Psoas muscle (tissue), 8 donors: ENCODE data around the gene MCTP2. TPM values are rescaled to one million over a fixed set of nuclear protein-coding genes. Genes with fewer than 3 reads are reported as not detected.

Source experiments
- ATAC-seq, 4 donors: fragments of 200-7000 bp; cut with Tn5 transposase; one replicate each; pipeline ENCODE4 v1.9.1; 2020; ENCODE audit warnings: moderate library complexity in 3 of 4, mild to moderate bottlenecking in 2 of 4
- DNase-seq, 2 donors: peaks; one replicate each; pipeline ENCODE4 v3.0.0-alpha.2; 2020
- H3K27ac ChIP-seq: fragments of 200-600 bp; one replicate; pipeline ENCODE4 v1.8.0; 2022
- H3K27me3 ChIP-seq, 3 donors: fragments of 200-600 bp in 1 of 3; one replicate each; pipeline versions ENCODE4 v1.6.1 to v1.8.0; 2013 to 2022; ENCODE audit warnings: low read length in 2 of 3, mild to moderate bottlenecking in 2 of 3, moderate library complexity in 1 of 3; ENCODE audit not compliant: insufficient read depth in 3 of 3
- H3K36me3 ChIP-seq, 2 donors: fragments of 200-600 bp in 1 of 2; one replicate each; pipeline versions ENCODE4 v1.6.1 to v1.8.0; 2013 to 2022; ENCODE audit warnings: low read depth in 1 of 2, mild to moderate bottlenecking in 1 of 2, moderate library complexity in 1 of 2; ENCODE audit not compliant: insufficient read depth in 1 of 2
- H3K4me1 ChIP-seq: fragments of 200-600 bp; one replicate; pipeline ENCODE4 v1.8.0; 2022
- H3K4me3 ChIP-seq: fragments of 200-600 bp; one replicate; pipeline ENCODE4 v1.8.0; 2022; ENCODE audit warnings: mild to moderate bottlenecking
- H3K9me3 ChIP-seq: fragments of 200-600 bp; one replicate; pipeline ENCODE4 v1.8.0; 2022
- WGBS, 3 donors: extraction: QIAGEN DNeasy Blood & Tissue Kit; methylation state at CpG; one replicate each; pipeline versions ENCODE4 v1.1.6 to v1.1.7; 2013; 5-methylcytosine and 5-hydroxymethylcytosine counted together
- intact Hi-C, 2 donors: fragments of 100-400 bp; cut with DNase I; formaldehyde crosslinking; loops; one replicate each; pipeline versions ENCODE4 v1.11.0 to v1.14.2; 2022
- polyA plus RNA-seq, 3 donors: library from polyadenylated mRNA; stranded (reverse); fragments of 200-250 nt; gene quantifications; one replicate each; pipeline ENCODE4 v1.2.3, GENCODE V29; 2013
- total RNA-seq, 4 donors: library from RNA; stranded (reverse); fragmentation: NEBNext Ultra II Directional in 2 of 4; extraction: Animal tissue kit (Norgen Biotek cat#: 25700) in 2 of 4; gene quantifications; one replicate each; pipeline versions ENCODE4 v1.2.1 to v1.2.4, GENCODE V29; 2021 to 2023
- TF ChIP-seq, protein P1 (sequence below): fragments of 200-600 bp; IDR thresholded peaks from one replicate; pipeline ENCODE4 v1.8.0; 2022; ENCODE audit warnings: antibody characterized with exemption
- donor health status: healthy with polysubstance abuse.
- donor health status: DM: no; HTN: no; CAD: no; lungs with moderate emphysema.
- donor health status: Bipolar disorder and iron deficiency.
- donor health status: healthy.
- donor health status: DM: yes; HTN: yes; CAD: no.
- donor health status: DM: no; HTN: no; CAD: no.
- donor health status: DM: no; HTN: no; CAD: no.
- donor health status: DM: yes; HTN: yes; CAD: no.

The MCTP2 gene
- total and polyA plus RNA-seq, 7 donors: 0.01 to 1.1 (median 0.33) TPM; not detected in 1

DNA sequence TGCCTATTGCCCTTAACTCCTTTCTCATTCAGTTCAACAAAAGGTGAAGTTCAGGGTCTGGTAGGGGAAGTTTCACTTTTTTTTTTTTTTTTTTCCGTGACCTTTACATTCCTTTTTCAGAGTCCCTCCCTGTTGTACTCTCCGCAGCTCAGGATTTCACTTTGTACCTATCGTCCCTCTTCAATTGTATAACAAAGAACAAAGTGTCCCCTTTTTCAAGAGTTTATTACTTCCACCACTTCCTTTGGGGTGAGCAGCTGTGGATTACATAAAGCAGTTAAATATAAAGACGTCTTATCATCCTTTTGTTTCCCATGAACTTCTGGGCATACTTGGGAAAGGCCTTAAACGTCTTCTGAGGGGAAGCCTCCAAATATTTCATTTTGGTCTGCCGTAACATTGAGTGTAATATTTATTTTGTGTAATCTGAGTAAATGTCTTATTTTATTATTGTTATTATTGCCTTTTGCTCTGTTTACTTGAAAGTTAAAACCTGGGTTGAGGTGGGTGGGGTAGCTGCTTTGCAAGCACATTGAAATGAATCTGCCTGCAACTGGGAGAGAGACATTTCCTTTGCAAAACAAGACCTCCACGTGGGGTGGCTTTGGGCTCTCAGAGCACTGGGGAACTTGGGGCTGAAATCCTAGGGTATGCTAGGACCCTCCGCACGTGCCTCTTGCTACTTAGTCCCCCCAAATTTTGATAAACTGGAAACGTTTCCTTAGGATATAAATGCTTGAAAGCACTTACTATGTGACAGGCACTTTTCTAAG is 169.4 kb downstream of the MCTP2 start:
- H3K4me1 ChIP-seq: no peaks in the 10 kb centered on the region
- no peaks in the 10 kb centered on the region for H3K27me3 ChIP-seq
- intact Hi-C loops: no loop called here
- DNase-seq: no peak
- no peak overlapping the region for H3K4me3 ChIP-seq
- WGBS, 3 donors: 52 to 56% (median 53%) methylated on average over 10 of the region's 10 CpGs
- TF ChIP-seq, protein P1, sequence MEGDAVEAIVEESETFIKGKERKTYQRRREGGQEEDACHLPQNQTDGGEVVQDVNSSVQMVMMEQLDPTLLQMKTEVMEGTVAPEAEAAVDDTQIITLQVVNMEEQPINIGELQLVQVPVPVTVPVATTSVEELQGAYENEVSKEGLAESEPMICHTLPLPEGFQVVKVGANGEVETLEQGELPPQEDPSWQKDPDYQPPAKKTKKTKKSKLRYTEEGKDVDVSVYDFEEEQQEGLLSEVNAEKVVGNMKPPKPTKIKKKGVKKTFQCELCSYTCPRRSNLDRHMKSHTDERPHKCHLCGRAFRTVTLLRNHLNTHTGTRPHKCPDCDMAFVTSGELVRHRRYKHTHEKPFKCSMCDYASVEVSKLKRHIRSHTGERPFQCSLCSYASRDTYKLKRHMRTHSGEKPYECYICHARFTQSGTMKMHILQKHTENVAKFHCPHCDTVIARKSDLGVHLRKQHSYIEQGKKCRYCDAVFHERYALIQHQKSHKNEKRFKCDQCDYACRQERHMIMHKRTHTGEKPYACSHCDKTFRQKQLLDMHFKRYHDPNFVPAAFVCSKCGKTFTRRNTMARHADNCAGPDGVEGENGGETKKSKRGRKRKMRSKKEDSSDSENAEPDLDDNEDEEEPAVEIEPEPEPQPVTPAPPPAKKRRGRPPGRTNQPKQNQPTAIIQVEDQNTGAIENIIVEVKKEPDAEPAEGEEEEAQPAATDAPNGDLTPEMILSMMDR: no peak
- ATAC-seq: no peak
- no peaks in the 10 kb centered on the region for H3K9me3 ChIP-seq
- H3K36me3 ChIP-seq: no peaks in the 10 kb centered on the region
- H3K27ac ChIP-seq: no peak overlapping the region

DNA sequence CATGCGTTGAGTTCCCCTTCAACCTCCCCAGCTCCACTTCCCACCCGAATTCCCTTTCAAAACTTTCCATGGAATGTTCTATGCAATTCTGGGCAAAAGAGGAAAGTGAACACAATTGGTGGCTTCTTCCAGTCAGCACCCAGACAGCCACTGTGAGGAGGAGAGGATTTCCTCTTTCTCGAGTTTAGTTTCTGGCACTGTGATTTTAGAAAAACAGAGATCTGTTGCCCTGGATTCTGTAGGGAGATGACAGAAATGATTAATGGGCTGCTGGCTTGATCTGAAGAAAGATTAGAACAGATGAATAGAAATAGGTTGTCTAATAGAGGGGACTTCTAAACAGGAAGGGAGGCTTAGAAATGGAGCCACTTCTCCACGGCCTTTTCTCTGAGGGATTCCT is 172.0 kb downstream of the MCTP2 start:
- no peaks in the 10 kb centered on the region for H3K27me3 ChIP-seq
- H3K27ac ChIP-seq: no peak overlapping the region
- H3K36me3 ChIP-seq: no peaks in the 10 kb centered on the region
- DNase-seq (no peak), ATAC-seq (no peak)
- WGBS, 3 donors: 32 to 39% (median 34%) methylated on average over 4 of the region's 4 CpGs
- intact Hi-C loops: no loop called here
- no peaks in the 10 kb centered on the region for H3K9me3 ChIP-seq
- TF ChIP-seq, protein P1: no peak
- H3K4me3 ChIP-seq: no peak overlapping the region
- H3K4me1 ChIP-seq: no peaks in the 10 kb centered on the region

DNA sequence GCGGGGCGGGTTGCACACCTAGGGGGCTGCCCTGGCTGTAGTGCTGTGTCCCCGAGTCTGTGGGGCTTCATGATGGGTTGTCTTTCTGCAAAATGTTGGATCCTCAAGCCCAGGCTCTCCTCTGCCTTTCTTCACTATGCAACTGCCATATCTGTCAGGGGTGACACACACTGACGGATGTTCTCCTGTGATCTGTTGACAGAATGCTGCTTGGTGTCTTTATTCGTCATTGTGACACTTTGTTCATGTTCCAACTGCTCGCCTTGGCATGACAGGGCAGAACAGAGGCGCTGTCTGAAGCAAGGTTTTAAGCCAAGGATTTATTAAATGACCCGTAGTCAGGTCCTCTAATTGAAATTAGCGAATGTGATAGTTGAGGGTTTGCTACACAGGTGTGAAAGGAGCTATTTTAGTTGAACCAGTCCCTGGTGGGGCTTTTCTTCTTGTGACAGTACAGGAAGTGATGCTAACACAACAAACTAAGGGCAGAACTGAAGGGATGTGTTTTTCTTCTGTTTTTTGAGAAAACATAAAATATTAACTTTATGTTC is 173.4 kb downstream of the MCTP2 start:
- no peak overlapping the region for H3K4me3 ChIP-seq
- no peaks in the 10 kb centered on the region for H3K9me3 ChIP-seq
- TF ChIP-seq, protein P1: no peak
- H3K27me3 ChIP-seq: no peaks in the 10 kb centered on the region
- H3K36me3 ChIP-seq: no peaks in the 10 kb centered on the region
- H3K4me1 ChIP-seq: no peaks in the 10 kb centered on the region
- no peak overlapping the region for H3K27ac ChIP-seq
- DNase-seq (no peak), ATAC-seq (no peak)
- intact Hi-C loops: no loop called here
- WGBS, 3 donors: 74 to 78% (median 77%) methylated on average over 9 of the region's 9 CpGs

DNA sequence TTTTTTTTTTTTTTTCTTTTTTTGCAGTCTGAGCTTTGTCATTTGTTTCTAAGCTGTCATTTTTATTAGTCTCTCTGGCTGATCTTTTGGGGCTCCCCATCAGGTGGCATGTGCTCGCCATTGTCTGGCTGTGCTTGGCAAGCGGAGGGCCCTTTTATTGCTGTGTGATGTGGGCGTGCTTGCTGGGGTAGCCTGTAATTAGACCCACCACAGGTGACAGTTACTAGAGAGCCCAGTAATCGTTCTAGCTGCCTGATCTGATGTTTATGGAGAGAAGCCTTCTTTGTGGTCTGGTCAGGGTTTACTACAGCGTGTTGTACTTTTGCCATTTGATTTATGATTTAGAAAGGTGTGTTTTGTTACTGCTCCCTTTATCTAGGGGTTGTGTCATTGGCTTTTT is 179.9 kb downstream of the MCTP2 start:
- WGBS, 3 donors: 59 to 64% (median 59%) methylated on average over 5 of the region's 5 CpGs
- ATAC-seq (no peak), DNase-seq (no peak)
- Histone ChIP-seq H3K4me1 (no peaks in the 10 kb centered on the region), H3K4me3 (no peak overlapping the region), H3K9me3 (no peaks in the 10 kb centered on the region), H3K27ac (no peak overlapping the region), H3K36me3 (no peaks in the 10 kb centered on the region), H3K27me3 (peaks cover 0 to 2% (median 0%) of the 10 kb centered on the region in 3 donors)
- TF ChIP-seq, protein P1: no peak
- intact Hi-C loops: no loop called here
